ENCODE measurements around the gene CENPB.

The CENPB gene

GRCh38 chr20:3744806-3745685, 41.5 kb downstream of the CENPB start:
- DNase-seq, result no peak

- DNase-seq, result no peak
These were observed 42.5 kb downstream of the CENPB start for GRCh38 chr20:3744037-3744436.

- DNase-seq, result no peak
These were observed 43.3 kb downstream of the CENPB start for GRCh38 chr20:3743251-3743650.

GRCh38 chr20:3741836-3742458, 44.6 kb downstream of the CENPB start:
- peak; percentile 23 for DNase-seq

GRCh38 chr20:3740615-3741301, 45.8 kb downstream of the CENPB start:
- DNase-seq, result no peak

- no peak for DNase-seq
These were observed 46.6 kb downstream of the CENPB start for GRCh38 chr20:3739926-3740451.

- no peak for DNase-seq
These were observed 47.2 kb downstream of the CENPB start for GRCh38 chr20:3739054-3739925.

GRCh38 chr20:3738111-3739053, 48.2 kb downstream of the CENPB start:
- DNase-seq, result no peak

- DNase-seq, result no peak
These were observed 50.8 kb downstream of the CENPB start for GRCh38 chr20:3735768-3736167.

- DNase-seq, result no peak
These were observed 52.3 kb downstream of the CENPB start for GRCh38 chr20:3734111-3734843.
